ENCODE measurements around the gene CCDC78. TPM values are rescaled to one million over a fixed set of nuclear protein-coding genes. Genes with fewer than 3 reads are reported as not detected.

The CCDC78 gene
- total and polyA plus RNA-seq, 2 of the 13 experiments (the other 11 are each of a cell fraction or from before 2014, with no cell fraction given), result 0.53 to 1.5 TPM

DNA sequence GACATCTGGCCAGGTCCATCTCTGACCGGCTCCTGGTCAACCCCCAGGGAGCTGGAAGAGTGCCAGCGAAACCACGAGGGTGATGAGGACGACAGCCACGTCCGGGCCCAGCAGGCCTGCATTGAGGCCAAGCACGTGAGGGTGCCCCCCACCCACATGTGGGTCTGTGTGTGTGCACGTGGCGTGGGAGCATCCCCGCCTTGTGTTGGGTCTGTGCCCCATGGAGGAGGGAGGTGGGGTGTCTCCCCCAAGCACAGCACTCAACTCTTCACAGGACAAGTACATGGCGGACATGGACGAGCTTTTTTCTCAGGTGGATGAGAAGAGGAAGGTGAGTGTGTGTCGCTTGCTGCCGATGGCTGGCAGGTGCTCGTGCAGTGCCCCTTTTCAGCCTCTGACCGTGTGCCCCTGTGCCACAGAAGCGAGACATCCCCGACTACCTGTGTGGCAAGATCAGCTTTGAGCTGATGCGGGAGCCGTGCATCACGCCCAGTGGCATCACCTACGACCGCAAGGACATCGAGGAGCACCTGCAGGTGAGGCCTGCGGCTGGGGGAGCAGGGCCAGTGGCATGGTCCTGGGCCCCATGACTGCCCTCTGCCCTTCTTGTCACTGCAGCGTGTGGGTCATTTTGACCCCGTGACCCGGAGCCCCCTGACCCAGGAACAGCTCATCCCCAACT lies 44.4 kb downstream of the CCDC78 start:
- TSS peak; percentile 62 for BruUV-seq (replicated peaks)
- DNase-seq (ENCODE audit: low spot score), result no peak
- peaks cover 9 to 20% of the 10 kb centered on the region in 2 experiments; a peak in 4 of 5 replicates for H3K36me3 ChIP-seq (replicated peaks in 1 of 2; ENCODE audit: control insufficient read depth in 1 of 2, insufficient read depth in 2 of 2, low read length in 2 of 2)
- no peaks in the 10 kb centered on the region for H3K9me3 ChIP-seq (ENCODE audit: low read length)
- H3K79me2 ChIP-seq (ENCODE audit: insufficient read depth, low read length), result peaks cover 16% of the 10 kb centered on the region
- in situ Hi-C loops (cut with HindIII; ENCODE audit: extremely low pct_ligation_motif_present, low pct_unique_long_range_greater_than_20kb), result no loop called here
- peaks cover 27% of the 10 kb centered on the region for H3K4me1 ChIP-seq (ENCODE audit: insufficient read depth, low read length)
- peak overlapping the region; percentile 80 for H3K4me2 ChIP-seq (ENCODE audit: low read depth, low read length)
- FAIRE-seq, result no peak
- CTCF ChIA-PET (ENCODE audit: low intra/inter-chr PET ratio, low total read pairs), result no interaction called here
- no peak for TF ChIP-seq WIZ (CRISPR knock-in tag; IDR thresholded peaks at IDR 0.05)
- TF ChIP-seq AGO2 (optimal IDR thresholded peaks at IDR 0.05; ENCODE audit: low read depth, low read length), result peak; percentile 75
- TF ChIP-seq RBFOX2 (IDR thresholded peaks at IDR 0.05; ENCODE audit: low read depth, low read length), result peak; percentile 44; the same call in 1 of the 2 replicates
- TF ChIP-seq, protein P1, sequence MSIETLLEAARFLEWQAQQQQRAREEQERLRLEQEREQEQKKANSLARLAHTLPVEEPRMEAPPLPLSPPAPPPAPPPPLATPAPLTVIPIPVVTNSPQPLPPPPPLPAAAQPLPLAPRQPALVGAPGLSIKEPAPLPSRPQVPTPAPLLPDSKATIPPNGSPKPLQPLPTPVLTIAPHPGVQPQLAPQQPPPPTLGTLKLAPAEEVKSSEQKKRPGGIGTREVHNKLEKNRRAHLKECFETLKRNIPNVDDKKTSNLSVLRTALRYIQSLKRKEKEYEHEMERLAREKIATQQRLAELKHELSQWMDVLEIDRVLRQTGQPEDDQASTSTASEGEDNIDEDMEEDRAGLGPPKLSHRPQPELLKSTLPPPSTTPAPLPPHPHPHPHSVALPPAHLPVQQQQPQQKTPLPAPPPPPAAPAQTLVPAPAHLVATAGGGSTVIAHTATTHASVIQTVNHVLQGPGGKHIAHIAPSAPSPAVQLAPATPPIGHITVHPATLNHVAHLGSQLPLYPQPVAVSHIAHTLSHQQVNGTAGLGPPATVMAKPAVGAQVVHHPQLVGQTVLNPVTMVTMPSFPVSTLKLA (IDR thresholded peaks at IDR 0.05), result 0 out of 2 replicates have a peak, but pooled peaks have one; percentile 16
- TF ChIP-seq MTA1 (CRISPR knock-in tag; IDR thresholded peaks at IDR 0.05; ENCODE audit: borderline replicate concordance), result no peak
- no peak for TF ChIP-seq HNF4A (CRISPR knock-in tag; IDR thresholded peaks at IDR 0.05)
- TF ChIP-seq TIGD3 (CRISPR knock-in tag; IDR thresholded peaks at IDR 0.05; ENCODE audit: borderline replicate concordance), result no peak
- H3K4me3 ChIP-seq (replicated peaks in 1 of 3; ENCODE audit: insufficient read depth in 1 of 3, low read depth in 2 of 3, low read length in 3 of 3), result peak overlapping the region in 2 of 3 experiments; percentile 85 to 88; a peak in 2 of 6 replicates
- 92% methylated on average over 15 of the region's 28 CpGs for WGBS (ENCODE audit: low lambda C conversion rate)
- intact Hi-C loops (cut with micrococcal nuclease; ENCODE audit: unreplicated experiment), result no loop called here
- H3K27me3 ChIP-seq (ENCODE audit: control insufficient read depth in 1 of 2, insufficient read depth in 2 of 2, low read length in 2 of 2), result no peaks in the 10 kb centered on the region; a peak in 1 of 5 replicates
- 0 out of 2 replicates have a peak, but pooled peaks cover 3% of the 10 kb centered on the region for H4K20me1 ChIP-seq (ENCODE audit: insufficient read depth, low read length)
- no peak for ATAC-seq
- POLR2A ChIA-PET, result interaction anchor here (0.6 to 4.4 kb wide), 5 partner anchors 8 to 311 kb away, joined by 3 to 34 read pairs (median 7); partner anchors contain the start of genes MRPL28 and WDR24
- no peak overlapping the region for H3K9ac ChIP-seq (ENCODE audit: insufficient read depth, low read depth, low read length)
- H2AFZ ChIP-seq (ENCODE audit: low read length), result no peak overlapping the region
- H3K27ac ChIP-seq (ENCODE audit: extremely low read length, insufficient read depth, low read length), result no peak overlapping the region
